GM10847 (cell line): ENCODE measurements around the gene ADGRG3.

ENCODE experiments used
- POLR2A ChIP-seq: IDR thresholded peaks from 2 replicates; pipeline ENCODE4 v1.6.1; 2011; ENCODE audit not compliant: insufficient read length; ENCODE audit errors: extremely low read depth

The ADGRG3 gene

DNA sequence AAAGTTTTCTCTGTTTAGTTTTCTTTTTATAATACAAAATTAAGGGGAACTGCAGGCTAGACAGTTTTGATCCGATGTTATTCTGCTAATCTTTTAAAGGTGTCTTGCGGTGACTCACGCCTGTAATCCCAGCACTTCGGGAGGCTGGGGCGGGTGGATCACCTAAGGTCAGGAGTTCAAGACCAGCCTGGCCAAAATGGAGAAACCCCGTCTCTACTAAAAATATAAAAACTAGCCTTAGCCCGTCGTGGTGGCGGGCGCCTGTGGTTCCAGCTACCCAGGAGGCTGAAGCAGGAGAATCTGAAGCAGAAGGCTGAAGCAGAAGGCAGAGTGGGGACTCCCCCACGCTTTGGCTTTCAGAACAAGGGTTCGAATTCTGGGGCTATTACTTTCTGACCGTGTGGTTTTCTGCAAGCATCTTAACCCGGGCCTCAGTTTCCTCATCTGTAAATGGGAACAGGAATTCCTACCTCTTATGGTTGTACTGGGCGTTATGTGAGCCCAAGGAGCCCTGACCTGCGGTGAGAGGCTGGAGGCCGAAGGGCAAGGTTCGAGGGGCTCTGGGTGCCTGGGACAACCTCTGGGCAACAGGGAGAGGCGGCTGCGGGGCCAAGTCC, 66.3 kb downstream of the ADGRG3 start:
- no peak for TF ChIP-seq POLR2A

DNA sequence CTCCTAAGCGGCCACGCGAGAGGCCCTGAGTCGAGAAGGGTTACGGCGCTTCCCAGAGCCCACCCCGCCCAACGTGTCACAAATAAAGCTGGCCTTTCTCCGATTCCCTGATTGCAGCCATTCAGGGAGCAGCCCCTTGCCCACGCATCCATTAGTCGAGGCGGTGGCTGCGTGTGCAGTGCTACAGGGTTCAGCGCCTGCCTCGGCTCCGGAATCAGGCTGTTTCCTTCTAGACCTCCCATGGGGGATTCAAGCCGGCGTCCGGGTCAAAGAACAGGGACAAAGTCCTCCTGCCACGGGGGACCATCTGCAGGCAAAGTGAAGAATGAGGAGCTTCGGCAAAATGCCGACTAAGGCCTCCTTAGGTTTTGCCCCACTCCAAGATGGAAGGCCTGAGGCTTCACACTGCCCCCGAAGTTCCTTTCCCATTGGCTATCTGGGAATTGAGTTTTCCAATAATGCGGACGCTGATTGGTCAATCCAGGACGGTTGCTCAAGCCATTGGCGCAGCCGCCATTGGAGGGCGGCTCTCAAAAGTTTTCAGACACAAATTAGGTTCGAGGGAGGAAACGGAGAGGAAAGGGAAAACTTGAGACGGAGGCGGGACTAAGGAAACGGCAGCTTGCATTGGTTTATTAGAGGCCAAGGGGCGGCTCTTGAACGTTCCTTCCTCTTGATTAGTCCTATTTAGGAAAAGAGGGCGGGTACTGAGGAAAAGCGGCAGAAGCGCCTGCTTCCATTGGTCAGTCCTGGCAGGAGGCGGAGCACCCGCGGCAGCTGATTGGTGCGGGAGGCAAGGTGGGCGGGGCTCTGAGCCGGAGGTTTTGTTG, 67.0 kb downstream of the ADGRG3 start:
- peak; percentile 20 for TF ChIP-seq POLR2A

GRCh38 chr16:57735755-57736418, 67.8 kb downstream of the ADGRG3 start, which contains the start of gene KATNB1:
Gene KATNB1, plus strand, starts transcription at chr16:57735770. Its CDS starts 1,474 bp downstream, at chr16:57737244.
- TF ChIP-seq POLR2A = peak; percentile 45

DNA sequence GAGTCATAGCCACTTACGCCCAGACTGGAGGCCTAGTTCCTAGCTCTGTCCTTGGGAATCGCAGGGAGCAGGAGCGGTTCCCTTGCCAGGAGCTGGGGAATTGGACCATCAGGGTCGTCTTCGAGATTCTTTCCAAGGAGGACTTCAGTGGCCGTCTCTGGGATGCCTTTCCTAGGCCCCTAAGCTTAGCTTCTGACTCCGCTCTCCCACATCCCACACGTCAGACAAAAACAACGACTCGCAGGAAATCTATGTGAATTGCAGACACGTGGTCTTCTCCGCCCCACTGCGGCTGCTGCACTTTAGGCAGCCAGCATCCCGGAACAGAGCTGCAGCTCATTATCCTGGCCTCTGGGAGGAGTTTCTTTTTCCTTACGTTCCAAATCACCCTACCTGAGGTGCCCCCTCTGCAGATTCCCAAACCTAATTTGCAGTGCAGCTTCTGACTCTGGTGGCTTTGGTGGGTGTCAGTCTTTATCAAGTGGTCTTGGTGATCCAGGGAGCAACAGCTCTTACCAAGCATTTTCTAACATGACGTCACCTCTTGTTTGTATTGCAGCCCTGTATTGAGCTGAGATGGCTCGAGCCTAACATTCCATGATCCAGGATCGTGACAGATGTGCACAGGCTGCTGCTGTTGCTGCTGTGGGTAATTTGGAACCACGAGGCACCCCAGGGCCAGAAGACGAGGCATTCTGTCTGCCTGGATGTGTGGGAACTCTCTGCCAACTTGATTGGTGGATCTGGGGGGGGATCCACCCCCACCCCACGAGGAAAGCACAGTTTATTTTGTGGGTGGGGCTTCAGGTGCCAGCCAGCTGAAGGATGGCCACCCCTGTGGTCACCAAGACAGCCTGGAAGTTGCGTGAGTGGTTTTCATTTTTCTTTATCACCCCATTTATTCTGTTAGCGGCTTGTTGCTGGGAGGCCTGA, 68.6 kb downstream of the ADGRG3 start:
- no peak for TF ChIP-seq POLR2A

DNA sequence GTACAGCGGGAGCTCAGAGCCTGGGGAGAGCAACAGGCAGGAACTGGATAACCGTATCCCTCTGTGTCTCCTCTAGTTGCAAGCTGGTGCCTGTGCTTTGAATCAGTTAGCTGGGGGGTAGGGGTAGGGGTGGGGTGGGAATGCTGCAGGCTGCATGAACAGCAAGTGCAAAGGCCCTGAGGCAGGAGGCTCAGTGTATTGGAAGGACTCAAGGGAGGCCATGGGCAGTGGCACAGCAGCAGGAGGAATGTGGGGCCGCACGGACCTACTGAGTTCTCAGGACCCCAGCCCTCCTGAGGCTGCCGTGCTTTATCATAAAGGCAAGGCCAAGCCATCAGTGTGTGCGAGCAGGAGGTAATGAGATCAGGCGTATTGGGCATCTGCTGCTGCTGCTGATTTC, 70.7 kb downstream of the ADGRG3 start:
- no peak for TF ChIP-seq POLR2A
